NCI-H1105 (cell line): ENCODE measurements around the gene REL.
"Not testable (repeated sequence)": the region's sequence is repeated elsewhere in the genome, so short reads cannot be mapped to it uniquely, and the experiment has no call there.

Source experiments
- DNase-seq: peaks from one replicate; lab custom pipeline; 2025; lab: John Stamatoyannopoulos, UW

The REL gene

DNA sequence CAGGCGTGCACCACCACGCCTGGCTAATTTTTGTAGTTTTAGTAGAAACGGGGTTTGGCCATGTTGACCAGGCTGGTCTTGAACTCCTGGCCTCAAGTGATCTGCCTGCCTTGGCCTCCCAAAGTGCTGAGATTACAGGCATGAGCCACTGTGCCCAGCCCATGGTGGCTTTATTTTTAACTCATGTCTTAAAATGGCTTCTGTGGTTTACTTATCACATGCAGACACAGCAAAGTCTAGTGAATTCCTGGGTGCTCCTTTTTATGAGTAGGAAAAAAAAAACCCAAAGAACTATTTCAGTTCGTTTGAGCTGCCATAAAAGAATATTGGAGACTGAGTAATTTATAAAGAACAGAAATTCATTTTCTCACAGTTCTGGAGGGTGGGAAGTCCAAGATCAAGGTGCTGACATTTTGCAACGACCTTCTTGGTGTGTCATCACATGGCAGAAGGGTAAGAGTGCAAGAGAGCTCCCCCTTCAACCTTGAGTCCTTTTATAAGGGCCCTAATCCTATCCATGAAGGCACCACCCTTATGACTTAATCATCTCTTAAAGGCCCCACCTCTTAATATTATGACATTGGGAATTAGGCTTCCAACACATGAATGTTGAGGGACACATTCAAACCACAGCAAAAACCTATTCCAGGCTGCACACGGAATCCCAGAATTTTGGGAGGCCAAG is 12.6 kb upstream of the REL start:
- DNase-seq, result no peak

DNA sequence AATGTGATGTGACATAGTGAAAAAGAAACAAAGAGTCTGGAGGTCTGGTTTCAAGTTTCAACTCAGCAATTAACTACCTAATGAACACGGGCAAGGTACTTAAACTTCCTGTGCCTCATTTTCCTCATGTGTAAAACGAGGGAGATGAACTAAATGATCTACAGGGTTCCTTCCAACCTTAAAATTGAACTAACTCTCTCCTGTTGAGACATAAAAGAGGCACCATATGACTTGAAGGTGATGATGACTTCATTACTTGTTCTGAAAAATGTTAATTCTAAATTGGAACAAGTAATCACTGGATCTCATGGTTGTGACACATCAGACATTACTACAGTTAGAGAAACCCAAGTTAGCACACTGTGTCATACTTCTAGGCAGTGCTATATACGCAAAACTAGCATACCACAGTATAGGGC is 8.9 kb upstream of the REL start:
- no peak for DNase-seq

DNA sequence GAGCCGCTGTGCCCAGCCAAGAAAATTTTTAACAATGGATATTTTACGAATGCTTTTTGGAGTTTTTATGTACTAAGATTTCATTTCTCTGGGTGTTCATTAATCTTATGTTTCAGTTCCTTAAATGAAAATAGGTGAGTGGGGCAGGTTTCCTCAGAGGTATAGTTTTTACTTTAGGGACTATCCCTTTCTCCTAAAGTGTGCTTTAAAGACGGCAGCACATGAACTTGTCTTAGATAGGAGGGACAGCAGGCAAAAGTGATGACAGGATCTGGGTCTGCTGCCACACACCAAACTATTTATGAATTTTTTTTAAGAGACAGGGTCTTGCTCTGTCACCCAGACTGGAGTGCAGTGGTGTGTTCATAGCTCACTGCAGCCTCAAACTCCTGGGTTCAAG is 8.0 kb upstream of the REL start:
- no peak for DNase-seq

DNA sequence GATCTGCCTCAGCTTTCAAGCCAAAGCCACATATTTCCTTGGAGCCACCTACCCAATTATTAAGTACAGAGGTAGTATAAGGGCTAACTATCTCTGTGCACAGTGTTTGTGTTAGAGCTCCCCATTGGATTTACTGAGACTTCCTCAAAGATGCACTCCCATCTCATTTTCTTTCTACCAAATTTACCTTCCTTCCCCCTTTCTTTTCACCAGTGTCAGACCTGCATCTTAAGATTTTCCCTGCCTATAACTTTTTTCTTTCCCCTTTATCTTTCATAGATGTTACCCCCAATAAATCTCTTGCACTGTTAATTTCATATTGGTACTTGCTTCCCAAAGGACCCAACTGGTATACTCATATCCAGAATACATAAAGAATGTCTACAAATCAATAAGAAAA is 5.9 kb upstream of the REL start:
- DNase-seq, result no peak

DNA sequence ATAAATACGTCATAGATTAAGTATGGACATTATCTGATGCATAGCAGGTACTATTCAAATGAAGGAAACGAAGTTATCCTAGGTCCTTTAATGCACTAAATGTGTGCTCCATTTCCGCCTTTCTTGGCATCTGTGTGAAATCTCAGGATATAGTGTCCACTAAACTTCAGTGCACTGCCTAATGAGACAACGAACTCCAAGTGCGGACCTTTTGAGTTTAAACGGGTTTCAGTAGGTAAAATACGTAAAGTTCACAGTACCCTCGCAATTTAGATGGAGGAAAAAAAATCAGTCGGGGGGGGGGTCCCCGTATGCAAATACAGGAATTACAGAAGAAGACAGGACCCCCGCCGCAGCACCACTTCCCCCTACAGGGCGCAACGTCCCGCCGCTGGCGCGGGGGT is 729 bp upstream of the REL start:
- no peak for DNase-seq

DNA sequence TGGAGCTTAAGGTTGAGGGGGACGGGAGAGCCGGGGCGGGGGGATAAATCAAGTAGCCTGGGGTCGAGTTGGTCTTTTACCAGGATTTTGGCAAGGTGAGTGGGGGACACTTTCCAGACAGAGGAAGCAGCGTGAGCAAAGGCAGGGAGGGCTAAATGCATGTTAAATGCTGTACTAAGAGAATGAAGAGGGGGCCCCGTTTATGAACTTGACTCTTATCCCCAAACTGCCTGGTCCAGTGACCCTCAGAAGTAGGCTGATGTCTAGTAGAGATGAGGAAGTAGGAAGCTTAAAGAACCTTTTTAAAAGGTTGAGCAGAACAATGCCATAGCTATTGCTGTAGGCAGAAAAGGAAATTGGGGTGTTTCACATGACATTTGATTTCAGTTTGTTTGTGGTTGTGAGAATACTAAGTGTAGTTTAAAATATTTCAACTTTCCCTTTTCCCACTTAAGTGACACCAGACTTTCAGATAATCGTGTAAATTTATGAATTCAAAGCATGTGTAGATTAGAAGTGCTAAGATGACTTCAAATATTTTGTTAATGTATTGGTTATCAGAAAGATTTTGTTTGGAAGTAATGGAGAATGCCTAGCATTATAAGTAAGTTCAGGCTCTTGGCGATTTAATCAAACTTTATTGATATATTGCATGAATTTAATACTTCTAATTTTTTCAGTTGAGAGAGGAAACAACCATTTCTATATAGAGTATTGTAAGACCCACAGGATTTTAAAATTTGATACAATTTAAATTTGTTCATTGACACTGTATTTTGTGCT is 1.8 kb downstream of the REL start:
- DNase-seq, result no peak

DNA sequence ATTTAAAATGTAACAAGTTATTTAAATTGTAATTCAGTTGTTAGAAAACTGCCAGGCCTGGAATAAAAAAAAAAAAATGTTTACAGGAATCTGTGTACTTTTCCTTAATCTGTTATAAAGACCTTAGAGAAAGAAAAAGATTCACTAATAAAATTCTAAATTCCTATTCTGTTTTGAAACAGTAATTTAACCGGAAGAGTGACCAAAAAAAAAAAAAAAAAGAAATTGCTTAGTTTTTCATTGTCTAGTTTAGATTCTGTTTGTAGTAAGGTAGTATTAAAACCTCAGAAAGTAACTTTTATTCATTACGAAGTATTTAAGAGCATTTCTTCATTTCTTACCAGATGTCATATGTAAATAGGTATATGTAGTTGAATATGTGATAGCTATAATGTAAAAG is 2.5 kb downstream of the REL start:
- no peak for DNase-seq

DNA sequence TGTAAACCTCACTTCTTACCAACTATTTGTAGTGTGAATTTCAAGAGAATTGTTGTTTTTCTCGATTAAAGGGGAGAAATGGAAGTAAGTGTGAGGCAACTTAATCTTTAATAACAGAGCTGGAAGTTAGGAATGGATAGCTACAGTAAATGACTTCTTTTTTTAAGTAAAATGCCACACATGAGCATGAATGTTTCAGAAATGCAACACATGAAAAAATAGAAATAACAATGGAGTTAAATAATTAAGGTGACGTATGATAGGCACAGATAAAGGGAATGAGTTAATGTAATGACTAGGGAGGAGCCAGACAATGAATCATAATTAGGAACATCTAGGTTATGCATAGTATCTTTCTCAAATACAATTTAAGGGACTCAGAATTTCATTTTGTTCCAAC is 3.4 kb downstream of the REL start:
- DNase-seq, result no peak

DNA sequence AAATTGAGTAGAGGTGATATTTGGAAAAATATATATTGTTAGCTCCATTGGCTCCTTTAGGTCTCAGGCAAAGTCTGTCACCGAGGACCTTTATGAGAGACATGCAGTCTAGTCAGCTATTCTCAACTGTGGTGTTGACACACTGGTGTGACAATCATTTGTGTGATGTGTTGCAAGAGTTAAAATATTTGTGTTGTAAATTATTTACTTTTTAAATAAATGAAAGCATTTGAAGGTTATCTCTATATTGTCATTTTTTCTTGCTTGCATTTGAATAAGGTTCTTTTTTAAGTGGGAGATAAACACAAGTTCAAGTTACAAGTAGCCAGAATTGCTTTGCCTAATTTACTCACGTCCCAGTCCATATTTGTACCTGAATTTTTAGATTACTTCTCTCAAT is 4.3 kb downstream of the REL start:
- DNase-seq, result no peak

DNA sequence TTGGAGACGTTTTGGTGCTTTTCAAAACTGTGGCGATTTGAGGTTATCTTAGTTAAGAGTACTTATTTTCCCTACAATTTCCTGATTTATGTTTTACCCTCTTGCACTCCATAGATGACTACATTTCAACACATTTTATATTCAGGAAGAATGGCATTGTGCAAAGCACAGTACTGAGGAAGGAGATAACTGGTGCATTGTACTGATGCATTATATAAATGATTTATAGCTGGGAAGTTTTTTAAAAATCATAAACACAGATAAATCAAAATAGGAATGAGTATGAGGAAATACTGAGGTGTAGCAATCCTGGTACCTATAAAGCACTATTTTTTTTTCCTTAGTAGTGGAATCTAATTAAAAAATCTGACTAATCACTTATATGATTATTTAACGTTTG is 5.6 kb downstream of the REL start:
- DNase-seq, result no peak

DNA sequence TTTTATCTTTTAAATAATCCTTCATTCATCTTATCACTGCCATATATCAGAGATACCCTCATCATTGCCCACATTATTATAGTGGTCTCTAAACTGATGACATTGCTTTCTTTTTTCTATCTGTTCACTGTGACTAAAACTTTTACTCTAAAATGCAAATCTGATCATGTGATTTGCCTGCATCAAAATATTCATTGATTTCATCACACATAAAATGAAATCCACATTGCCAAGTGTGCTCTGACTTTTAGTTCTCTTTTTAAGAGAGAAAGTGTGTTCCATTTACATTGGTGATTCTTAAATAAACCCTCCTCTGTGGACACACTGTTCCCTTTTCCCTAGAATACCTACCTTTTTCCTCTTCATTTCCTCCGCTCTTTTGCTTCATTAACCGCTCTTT is 7.5 kb downstream of the REL start:
- no peak for DNase-seq

DNA sequence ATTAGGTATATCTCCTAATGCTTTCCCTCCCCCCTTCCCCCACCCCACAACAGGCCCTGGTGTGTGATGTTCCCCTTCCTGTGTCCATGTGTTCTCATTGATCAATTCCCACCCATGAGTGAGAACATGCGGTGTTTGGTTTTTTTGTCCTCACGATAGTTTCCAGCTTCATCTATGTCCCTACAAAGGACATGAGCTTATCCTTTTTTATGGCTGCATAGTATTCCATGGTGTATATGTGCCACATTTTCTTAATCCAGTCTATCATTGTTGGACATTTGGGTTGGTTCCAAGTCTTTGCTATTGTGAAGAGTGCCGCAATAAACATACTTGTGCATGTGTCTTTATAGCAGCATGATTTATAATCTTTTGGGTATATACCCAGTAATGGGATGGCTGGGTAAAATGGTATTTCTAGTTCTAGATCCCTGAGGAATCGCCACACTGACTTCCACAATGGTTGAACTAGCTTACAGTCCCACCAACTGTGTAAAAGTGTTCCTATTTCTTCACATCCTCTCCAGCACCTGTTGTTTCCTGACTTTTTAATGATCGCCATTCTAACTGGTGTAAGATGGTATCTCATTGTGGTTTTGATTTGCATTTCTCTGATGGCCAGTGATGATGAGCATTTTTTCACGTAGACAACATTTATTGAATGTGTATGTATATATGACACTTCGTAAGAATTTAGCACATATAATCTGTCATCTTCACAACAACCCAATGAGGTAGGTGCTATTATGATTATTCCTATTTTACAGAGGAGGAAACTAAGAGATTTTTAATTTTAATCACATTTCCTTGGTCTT is 8.4 kb downstream of the REL start:
- not testable (repeated sequence) for DNase-seq

DNA sequence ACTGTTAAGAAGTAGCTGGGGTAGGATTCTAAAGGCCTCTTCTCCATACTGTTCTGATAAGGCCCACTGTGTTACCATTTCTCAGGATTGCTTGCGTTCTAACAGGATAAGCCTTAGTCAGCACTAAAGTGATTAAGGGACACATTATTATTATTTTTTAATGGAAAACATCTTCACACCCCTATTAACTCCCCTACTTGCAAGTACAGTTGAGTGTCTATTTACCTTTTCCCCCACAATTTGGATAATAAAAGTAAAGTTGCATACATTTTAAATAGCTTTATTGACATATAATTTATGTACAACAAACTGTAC is 9.0 kb downstream of the REL start:
- no peak for DNase-seq

DNA sequence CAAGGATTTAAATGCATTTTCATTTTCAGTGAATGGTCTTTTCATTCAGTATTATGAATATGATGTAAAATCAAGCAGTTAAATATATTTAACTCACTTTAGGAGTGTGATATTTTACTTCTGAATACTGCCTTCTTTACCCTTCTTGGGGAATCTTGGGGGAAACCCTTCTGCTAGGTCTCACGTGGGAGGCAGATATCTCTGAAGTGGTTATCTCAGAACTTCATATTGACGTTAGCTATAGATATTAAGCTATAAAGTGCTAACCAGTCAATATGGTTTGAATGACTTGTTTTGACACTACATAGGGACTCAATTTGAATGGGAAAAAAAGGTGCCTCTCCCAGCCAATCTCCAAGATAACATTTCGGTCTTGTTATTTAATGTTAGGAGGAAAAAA is 9.8 kb downstream of the REL start:
- no peak for DNase-seq

DNA sequence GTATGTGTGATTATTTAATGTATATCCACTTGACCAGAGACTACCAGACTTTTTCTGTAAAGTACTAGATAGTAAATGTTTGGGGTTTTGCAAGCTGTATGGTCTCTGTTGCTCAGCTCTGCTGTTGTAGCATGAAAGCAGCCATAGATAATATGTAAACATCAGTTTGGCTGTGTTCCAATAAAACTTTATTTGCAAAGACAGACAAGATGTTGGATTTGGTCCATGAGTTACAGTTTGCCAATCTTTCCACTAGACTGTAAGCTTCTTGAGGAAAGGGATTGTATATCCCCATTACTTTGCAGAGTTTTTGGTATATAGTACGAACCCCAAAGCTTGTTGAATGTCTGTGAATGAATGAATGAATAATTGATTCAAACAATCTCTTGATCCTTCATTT is 17.2 kb downstream of the REL start:
- no peak for DNase-seq

DNA sequence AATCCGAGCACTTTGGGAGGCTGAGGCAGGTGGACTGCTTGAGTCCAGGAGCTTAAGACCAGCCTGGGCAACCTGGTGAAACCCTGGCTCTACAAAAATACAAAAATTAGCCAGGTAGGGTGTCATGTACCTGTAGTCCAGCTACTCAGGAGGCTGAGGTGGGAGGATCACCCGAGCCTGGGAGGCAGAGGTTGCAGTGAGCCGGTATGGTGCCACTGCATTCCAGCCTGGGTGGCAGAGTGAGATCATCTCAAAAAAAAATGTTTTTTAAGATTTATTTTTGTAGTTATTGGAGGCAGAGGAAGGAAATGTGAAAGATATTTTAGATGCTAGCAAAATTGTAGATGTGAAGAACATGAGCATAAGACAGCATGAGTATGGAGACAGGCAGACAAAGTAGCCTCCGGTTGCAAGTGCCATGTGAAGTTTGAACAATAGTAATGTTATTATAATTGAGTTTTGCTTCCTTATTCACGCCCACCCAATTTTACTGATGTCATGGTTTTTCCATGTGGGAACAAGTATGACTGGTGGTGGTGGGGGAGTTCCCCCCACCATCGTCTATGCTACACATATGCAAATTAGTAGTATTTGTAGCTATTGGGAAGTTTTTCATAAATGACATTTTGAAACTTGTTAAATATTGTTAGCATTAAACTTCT is 18.0 kb downstream of the REL start:
- no peak for DNase-seq

DNA sequence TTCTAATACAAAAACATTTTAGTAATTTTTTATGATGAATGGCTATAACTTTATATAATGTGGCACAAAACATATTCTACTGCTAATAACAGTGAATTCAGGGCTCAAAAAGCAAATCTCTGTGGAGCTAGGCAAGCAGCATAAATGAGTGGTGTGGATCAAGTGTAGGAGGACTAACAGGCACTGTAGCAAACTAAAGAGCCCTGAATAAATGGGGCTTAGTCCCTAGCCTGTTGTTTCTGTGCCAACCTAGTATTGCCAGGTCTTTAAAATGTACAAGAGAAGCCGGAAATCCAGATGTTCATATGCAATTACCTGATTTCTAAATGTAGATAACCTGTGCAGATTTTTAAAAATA is 18.5 kb downstream of the REL start:
- no peak for DNase-seq

DNA sequence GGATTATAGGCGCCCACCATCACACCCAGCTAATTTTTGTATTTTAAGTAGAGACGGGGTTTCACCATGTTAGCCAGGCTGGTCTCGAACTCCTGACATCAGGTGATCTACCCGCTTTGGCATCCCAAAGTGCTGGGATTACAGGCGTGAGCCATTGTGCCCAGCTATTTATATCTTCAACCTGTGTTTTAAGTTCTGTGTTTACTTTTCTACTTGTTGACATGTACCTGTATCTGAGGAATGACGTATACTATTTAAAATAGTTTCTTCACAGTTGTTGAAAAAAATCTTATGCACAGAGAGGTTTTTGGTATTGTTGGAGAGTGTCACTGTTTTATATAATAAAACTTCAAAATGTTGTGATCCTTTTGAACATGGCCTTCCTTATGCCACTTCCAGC is 19.9 kb downstream of the REL start:
- not testable (repeated sequence) for DNase-seq

DNA sequence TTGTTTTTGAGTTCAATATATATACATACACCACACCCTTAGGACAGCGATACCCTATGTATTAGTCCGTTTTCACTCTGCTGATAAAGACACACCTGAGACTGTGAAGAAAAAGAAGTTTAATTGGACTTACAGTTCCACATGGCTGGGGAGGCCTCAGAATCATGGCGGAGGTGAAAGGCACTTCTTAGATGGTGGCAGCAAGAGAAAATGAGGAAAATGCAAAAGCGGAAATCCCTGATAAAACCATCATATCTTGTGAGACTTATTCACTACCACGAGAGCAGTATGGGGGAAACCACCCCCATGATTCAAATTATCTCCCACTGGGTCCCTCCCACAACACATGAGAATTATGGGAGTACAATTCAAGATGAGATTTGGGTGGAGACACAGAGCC is 24.5 kb downstream of the REL start:
- not testable (repeated sequence) for DNase-seq

DNA sequence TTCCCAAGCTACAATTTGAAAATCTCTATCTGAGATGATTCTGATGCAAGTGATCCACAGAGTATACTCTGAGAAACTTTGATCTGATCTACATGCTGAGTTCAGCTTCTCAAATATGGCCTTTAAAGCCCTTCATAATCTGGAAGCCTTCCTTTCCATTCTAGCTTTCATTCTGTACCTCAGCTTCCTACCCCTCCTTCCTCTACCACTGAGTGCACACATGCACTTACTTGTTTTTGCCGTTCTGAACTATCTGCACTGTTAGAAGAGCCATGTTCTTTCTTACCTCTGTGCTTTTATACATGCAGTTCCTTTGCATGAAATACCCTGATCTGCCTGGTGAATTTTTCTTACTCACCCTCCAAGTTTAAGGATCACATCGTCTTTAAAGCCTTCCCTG is 25.0 kb downstream of the REL start:
- no peak for DNase-seq

DNA sequence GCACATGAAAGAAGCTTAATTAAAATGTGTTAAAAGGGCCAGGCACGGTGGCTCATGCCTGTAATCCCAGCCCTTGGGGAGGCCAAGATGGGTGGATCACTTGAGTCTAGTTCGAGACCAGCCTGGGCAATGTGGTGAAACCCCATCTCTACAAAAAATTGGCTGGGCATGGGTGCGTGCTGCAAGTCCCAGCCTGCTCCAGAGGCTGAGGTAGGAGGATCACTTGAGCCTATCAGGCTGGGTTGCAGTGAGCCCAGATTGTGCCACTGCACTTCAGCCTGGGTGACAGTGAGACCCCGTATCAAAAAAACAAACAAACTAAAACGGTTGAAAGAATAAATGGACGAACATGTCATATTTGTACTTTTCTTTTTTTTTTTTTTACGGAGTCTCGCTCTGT is 26.0 kb downstream of the REL start:
- DNase-seq, result no peak

DNA sequence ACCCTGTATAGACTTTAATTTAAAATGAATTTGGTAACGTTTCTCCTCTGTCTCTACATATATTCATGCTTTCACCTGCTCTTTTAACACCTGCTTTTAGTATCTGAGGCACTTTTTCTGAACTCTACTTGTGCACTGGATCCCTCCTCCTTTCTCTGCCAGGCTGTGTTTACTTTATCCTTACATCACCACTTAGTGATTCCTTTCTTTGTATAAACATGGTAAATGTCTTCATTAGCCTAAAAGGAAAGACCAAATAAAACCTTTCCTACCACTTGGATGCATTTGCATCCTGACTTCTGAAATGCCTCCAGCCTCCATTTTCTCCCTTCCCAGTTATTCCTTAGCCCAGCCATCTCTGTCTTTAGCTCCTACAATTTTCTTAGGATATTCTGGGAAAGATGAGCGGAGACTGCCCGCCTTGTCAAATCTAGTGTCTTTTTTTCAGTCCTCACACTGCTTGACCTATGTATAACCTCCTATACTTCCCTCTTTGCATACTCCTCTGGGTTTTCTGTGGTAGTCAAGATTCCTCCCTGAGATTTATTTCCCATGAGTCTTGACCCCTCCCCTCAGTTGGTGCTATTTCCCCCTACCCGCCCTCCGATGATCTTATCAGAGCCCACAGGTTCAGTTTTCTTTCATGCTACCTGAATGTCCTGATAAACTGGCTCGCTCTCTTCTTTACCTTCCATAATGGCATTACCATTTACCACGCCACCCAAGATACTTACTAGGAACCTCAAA is 44.8 kb downstream of the REL start:
- no peak for DNase-seq
